SK-N-SH (cell line): ENCODE data around the gene RASA4B. TPM values are rescaled to one million over a fixed set of nuclear protein-coding genes. Genes with fewer than 3 reads are reported as not detected.

Experiments used
- CTCF ChIA-PET: fragments of 300-600, 350-600 bp; formaldehyde crosslinking; extraction: SDS; loops from one replicate; lab custom pipeline; 2021; lab: Yijun Ruan, JAX
- POLR2A ChIA-PET: fragments of 350-600 bp; sonication (Branson Sonifier 250); formaldehyde crosslinking; extraction: SDS; loops from one replicate; lab custom pipeline; 2020; ENCODE audit warnings: antibody characterized with exemption, inconsistent platforms; lab: Yijun Ruan, JAX
- DNase-seq: peaks from one replicate; pipeline ENCODE4 v3.0.0; 2012
- H2AFZ ChIP-seq: fragments of 200-600 bp; sonication (generic); 2 replicates; pipeline ENCODE4 v1.8.1; 2016; ENCODE audit warnings: antibody characterized with exemption, mild to moderate bottlenecking, low read depth
- H3F3A ChIP-seq: fragments of 200-600 bp; sonication (generic); replicated peaks from 2 replicates; pipeline ENCODE3; 2016; ENCODE audit warnings: antibody characterized with exemption, mild to moderate bottlenecking; ENCODE audit not compliant: insufficient read depth
- H3K27ac ChIP-seq, 2 experiments: fragments of 200-500 bp in 1 of 2; fragments of 200-600 bp in 1 of 2; sonication (Bioruptor generic) in 1 of 2; sonication (generic), shearing (Covaris generic) in 1 of 2; 2 replicates each; pipeline versions ENCODE4 v1.5.1 to v1.6.1; 2014 to 2016; ENCODE audit warnings: low read depth in 2 of 2, inconsistent platforms in 1 of 2, low read length in 1 of 2, mild to moderate bottlenecking in 1 of 2, mixed read lengths in 1 of 2
- H3K27me3 ChIP-seq: fragments of 200-600 bp; sonication (generic), shearing (Covaris generic); 2 replicates; pipeline ENCODE4 v1.6.1; 2016; ENCODE audit warnings: mixed run types; ENCODE audit not compliant: insufficient read depth
- H3K36me3 ChIP-seq, 2 experiments: fragments of 200-500 bp in 1 of 2; fragments of 200-600 bp in 1 of 2; sonication (Bioruptor generic) in 1 of 2; sonication (generic) in 1 of 2; replicated peaks in 1 of 2; 2 replicates each; pipeline versions ENCODE3 to v1.5.1; 2014 to 2016; ENCODE audit warnings: low read length in 1 of 2, mild to moderate bottlenecking in 1 of 2; ENCODE audit not compliant: insufficient read depth in 2 of 2, control insufficient read depth in 1 of 2
- H3K4me1 ChIP-seq, 2 experiments: fragments of 200-500 bp in 1 of 2; fragments of 200-600 bp in 1 of 2; sonication (Bioruptor generic) in 1 of 2; sonication (generic), shearing (Covaris generic) in 1 of 2; 2 replicates each; pipeline versions ENCODE4 v1.5.1 to v1.6.1; 2014 to 2016; ENCODE audit warnings: low read depth in 1 of 2, low read length in 1 of 2, mixed run types in 1 of 2; ENCODE audit not compliant: insufficient read depth in 2 of 2, control insufficient read depth in 1 of 2
- H3K4me2 ChIP-seq: fragments of 200-600 bp; sonication (generic), shearing (Covaris generic); 2 replicates; pipeline ENCODE4 v1.6.1; 2017; ENCODE audit warnings: mixed run types
- H3K4me3 ChIP-seq, 2 experiments: fragments of 200-500 bp in 1 of 2; fragments of 200-600 bp in 1 of 2; sonication (Bioruptor generic) in 1 of 2; sonication (generic), shearing (Covaris generic) in 1 of 2; 2 replicates each; pipeline versions ENCODE4 v1.5.1 to v1.8.1; 2014 to 2016; ENCODE audit warnings: low read depth in 2 of 2, inconsistent platforms in 1 of 2, low read length in 1 of 2, mild to moderate bottlenecking in 1 of 2, mixed read lengths in 1 of 2, moderate library complexity in 1 of 2
- H3K79me2 ChIP-seq: fragments of 200-600 bp; sonication (generic); 2 replicates; pipeline ENCODE4 v1.8.1; 2017; ENCODE audit warnings: mild to moderate bottlenecking; ENCODE audit not compliant: insufficient read depth
- H3K9ac ChIP-seq: fragments of 200-600 bp; sonication (generic); 2 replicates; pipeline ENCODE4 v1.6.1; 2017; ENCODE audit warnings: mixed run types
- H3K9me2 ChIP-seq: fragments of 200-600 bp; sonication (generic); 2 replicates; pipeline ENCODE4 v1.6.1; 2017; ENCODE audit warnings: mixed run types
- H3K9me3 ChIP-seq: fragments of 200-600 bp; sonication (generic); 2 replicates; pipeline ENCODE4 v1.6.1; 2017; ENCODE audit warnings: mixed run types, mild to moderate bottlenecking, moderate library complexity
- H4K20me1 ChIP-seq: fragments of 200-600 bp; sonication (generic); 2 replicates; pipeline ENCODE4 v1.6.1; 2017; ENCODE audit warnings: mild to moderate bottlenecking, mixed run types; ENCODE audit not compliant: insufficient read depth
- ELF1 ChIP-seq: IDR thresholded peaks from 2 replicates; pipeline ENCODE4 v1.4.0; 2012
- EP300 ChIP-seq, 2 experiments: IDR thresholded peaks; 2 replicates each; pipeline versions ENCODE4 v1.4.0 to v1.6.1; 2012; ENCODE audit warnings: borderline replicate concordance in 1 of 2, low read depth in 1 of 2, low read length in 1 of 2
- FOSL2 ChIP-seq: IDR thresholded peaks from 2 replicates; pipeline ENCODE4 v1.4.0; 2012; ENCODE audit warnings: low read depth, mild to moderate bottlenecking, moderate library complexity, borderline replicate concordance
- FOXJ3 ChIP-seq: sonication (generic); formaldehyde crosslinking; IDR thresholded peaks from 2 replicates; pipeline ENCODE4 v1.5.1; 2020; ENCODE audit warnings: mild to moderate bottlenecking, missing genetic modification reagents
- FOXM1 ChIP-seq: IDR thresholded peaks from 2 replicates; pipeline ENCODE4 v1.4.0; 2012; ENCODE audit warnings: low read depth, mild to moderate bottlenecking
- MEF2A ChIP-seq: IDR thresholded peaks from 2 replicates; pipeline ENCODE4 v1.4.0; 2012; ENCODE audit warnings: low read depth, borderline replicate concordance
- MXI1 ChIP-seq: IDR thresholded peaks from 2 replicates; pipeline ENCODE4 v1.6.1; 2012; ENCODE audit warnings: mild to moderate bottlenecking, low read depth, low read length, improper control_type of control experiment
- POLR2AphosphoS5 ChIP-seq: IDR thresholded peaks from 2 replicates; pipeline ENCODE4 v1.6.1; 2012; ENCODE audit warnings: low read depth, low read length
- TAF1 ChIP-seq: IDR thresholded peaks from 2 replicates; pipeline ENCODE4 v1.6.1; 2012; ENCODE audit warnings: low read depth, mild to moderate bottlenecking, low read length, moderate library complexity, borderline replicate concordance
- TEAD4 ChIP-seq: IDR thresholded peaks from 2 replicates; pipeline ENCODE4 v1.4.0; 2012; ENCODE audit warnings: mild to moderate bottlenecking, borderline replicate concordance; ENCODE audit not compliant: insufficient read depth
- WGBS: methylation state at CpG from one replicate; pipeline ENCODE4 v1.1.6; 2017; ENCODE audit warnings: low lambda C conversion rate; 5-methylcytosine and 5-hydroxymethylcytosine counted together
- polyA plus RNA-seq, 3 experiments: library from polyadenylated mRNA; depleted of rRNA; stranded (reverse); fragments of >200 nt; gene quantifications; 2 replicates each; pipeline ENCODE4 v1.2.3, GENCODE V29; 2012
- TF ChIP-seq, protein P1 (sequence below): fragments of 150-350 bp; IDR thresholded peaks from 2 replicates; pipeline ENCODE4 v1.6.1; 2017; ENCODE audit warnings: antibody characterized with exemption, low read length, low read depth, borderline replicate concordance
- TF ChIP-seq, protein P2 (sequence below): IDR thresholded peaks from 2 replicates; pipeline ENCODE4 v1.4.0; 2012; ENCODE audit warnings: low read depth, borderline replicate concordance
- TF ChIP-seq, protein P3 (sequence below): IDR thresholded peaks from 2 replicates; pipeline ENCODE4 v1.4.0; 2012; ENCODE audit warnings: low read depth

RASA4B gene
- polyA plus RNA-seq, 1 of the 3 experiments (the other 2 are of a cell fraction): 19.5 TPM

DNA sequence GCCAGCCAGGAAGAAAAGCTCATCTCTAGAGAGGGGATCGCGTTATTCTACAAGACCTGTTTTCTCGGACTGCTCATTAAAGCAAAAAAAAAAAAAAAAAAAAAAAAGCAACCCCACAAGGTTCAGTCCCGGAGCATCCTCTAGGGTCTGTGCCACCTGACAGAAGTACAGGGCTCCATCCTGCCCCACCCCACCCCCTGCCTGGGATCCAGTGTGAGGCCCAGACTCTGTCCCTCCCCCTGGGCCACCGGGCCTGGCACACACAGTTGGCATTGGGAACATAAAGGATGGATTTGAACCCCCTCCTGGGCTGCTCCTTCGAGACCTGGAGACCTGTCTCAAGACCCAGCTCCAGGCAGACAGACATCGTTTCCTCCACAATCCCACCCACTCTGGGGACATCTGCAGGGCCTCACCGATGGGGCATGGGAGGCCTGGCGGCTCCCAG lies 83.5 kb downstream of the RASA4B start:
- 24% methylated on average over 9 of the region's 9 CpGs for WGBS
- Histone ChIP-seq H3K4me1 (peaks cover 8 to 11% of the 10 kb centered on the region in 2 experiments; a peak in 3 of 4 replicates), H3K4me2 (peak overlapping the region; percentile 93), H3K4me3 (peak overlapping the region; percentile 63 to 94), H3K79me2 (peaks cover 51% of the 10 kb centered on the region), H3K27ac (peak overlapping the region; percentile 60 to 71; a peak in 3 of 4 replicates), H2AFZ (peak overlapping the region; percentile 92), H3K27me3 (no peaks in the 10 kb centered on the region), H3K9me3 (no peaks in the 10 kb centered on the region), H3F3A (peaks cover 12% of the 10 kb centered on the region), H3K9me2 (no peaks in the 10 kb centered on the region), H3K36me3 (peaks cover 0 to 21% of the 10 kb centered on the region in 2 experiments), H4K20me1 (no peaks in the 10 kb centered on the region), H3K9ac (peak overlapping the region; percentile 92)
- POLR2A ChIA-PET: no interaction called here
- CTCF ChIA-PET: interaction anchor here (0.7 to 2.5 kb wide), 4 partner anchors 17 to 36 kb away, joined by 3 to 12 read pairs (median 4); no protein-coding TSS in a partner anchor
- DNase-seq: peak; percentile 75
- no peak for TF ChIP-seq ELF1

DNA sequence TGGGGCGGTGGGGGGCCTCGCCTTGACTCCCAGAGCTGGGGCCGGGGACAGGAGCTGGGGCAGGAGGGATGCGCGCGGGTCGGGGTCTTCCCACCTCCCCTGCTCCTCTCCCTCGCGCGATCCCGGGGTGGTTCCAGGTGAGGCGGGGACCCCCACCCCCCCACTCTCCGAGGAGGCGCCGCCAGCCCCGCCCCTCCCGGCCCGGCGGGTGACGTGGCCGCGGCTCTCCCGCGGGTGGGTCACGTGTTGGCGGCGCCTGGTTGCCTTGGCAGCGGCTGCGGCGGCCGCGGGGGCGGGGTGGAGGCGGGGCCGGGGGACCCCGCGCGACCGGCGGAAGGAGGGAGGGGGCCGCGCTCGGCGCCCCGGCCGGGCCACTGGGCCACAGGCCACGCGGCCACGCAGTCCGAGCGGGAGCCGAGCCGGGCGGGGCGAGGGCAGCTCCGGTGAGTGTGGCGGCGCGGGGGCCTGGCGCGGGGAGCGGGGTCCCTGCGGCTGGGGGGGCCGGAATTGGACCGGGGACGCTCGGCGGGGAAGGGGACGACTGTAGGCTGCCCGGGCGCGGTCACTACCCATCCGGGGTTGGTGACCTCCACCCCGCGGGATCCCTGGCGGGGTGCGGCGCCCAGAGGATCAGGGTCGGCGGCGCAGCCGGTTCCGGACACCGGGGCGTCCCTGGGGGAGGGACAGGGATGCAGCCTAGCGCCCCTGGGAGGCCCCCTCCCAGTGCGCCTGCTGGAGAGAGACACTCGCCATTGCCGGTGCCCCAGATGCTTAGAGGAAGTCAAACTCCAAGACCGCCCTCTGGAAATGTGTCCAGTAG lies 84.1 kb downstream of the RASA4B start, which contains the start of gene ORAI2:
Gene ORAI2 (plus strand): TSS at position 357 of the 820 bp plus-strand sequence. CDS start 5,382 bp downstream, outside the sequence.
- H3K4me3 ChIP-seq: peak within 1 kb of the TSS; percentile 63 to 94
- ChIA-PET CTCF (interaction anchor here (0.7 to 2.5 kb wide), 7 partner anchors 17 to 35 kb away, joined by 3 to 12 read pairs (median 4); no protein-coding TSS in a partner anchor), POLR2A (interaction anchor here (1.3 kb wide), 1 partner anchor 8 kb away, joined by 4 read pairs; no protein-coding TSS in a partner anchor)
- H4K20me1 ChIP-seq: no peaks in the 10 kb centered on the region
- no peaks in the 10 kb centered on the region for H3K27me3 ChIP-seq
- WGBS: 0% methylated on average over 19 of the region's 90 CpGs
- DNase-seq: peak; percentile 100
- TF ChIP-seq TAF1: peak; percentile 40; the same call in 1 of the 2 replicates
- TF ChIP-seq TEAD4: no peak
- no peak for TF ChIP-seq EP300 (IDR thresholded peaks at IDR 0.05; ENCODE audit: borderline replicate concordance in 1 of 2, low read depth in 1 of 2, low read length in 1 of 2)
- TF ChIP-seq, protein P1, sequence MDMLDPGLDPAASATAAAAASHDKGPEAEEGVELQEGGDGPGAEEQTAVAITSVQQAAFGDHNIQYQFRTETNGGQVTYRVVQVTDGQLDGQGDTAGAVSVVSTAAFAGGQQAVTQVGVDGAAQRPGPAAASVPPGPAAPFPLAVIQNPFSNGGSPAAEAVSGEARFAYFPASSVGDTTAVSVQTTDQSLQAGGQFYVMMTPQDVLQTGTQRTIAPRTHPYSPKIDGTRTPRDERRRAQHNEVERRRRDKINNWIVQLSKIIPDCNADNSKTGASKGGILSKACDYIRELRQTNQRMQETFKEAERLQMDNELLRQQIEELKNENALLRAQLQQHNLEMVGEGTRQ: peak; percentile 81; the same call in 1 of the 2 replicates
- TF ChIP-seq, protein P2, sequence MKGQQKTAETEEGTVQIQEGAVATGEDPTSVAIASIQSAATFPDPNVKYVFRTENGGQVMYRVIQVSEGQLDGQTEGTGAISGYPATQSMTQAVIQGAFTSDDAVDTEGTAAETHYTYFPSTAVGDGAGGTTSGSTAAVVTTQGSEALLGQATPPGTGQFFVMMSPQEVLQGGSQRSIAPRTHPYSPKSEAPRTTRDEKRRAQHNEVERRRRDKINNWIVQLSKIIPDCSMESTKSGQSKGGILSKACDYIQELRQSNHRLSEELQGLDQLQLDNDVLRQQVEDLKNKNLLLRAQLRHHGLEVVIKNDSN: peak; percentile 94
- TF ChIP-seq FOXJ3 (CRISPR knock-in tag): no peak
- no peak for TF ChIP-seq MEF2A
- TF ChIP-seq, protein P3, sequence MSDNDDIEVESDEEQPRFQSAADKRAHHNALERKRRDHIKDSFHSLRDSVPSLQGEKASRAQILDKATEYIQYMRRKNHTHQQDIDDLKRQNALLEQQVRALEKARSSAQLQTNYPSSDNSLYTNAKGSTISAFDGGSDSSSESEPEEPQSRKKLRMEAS: peak; percentile 48
- no peak for TF ChIP-seq FOXM1
- TF ChIP-seq MXI1: peak; percentile 81
- TF ChIP-seq FOSL2: no peak
- TF ChIP-seq POLR2AphosphoS5: peak; percentile 20; the same call in 1 of the 2 replicates
- no peaks in the 10 kb centered on the region for H3K9me3 ChIP-seq
- peak within 1 kb of the TSS; percentile 95 for H2AFZ ChIP-seq
- peaks cover 8 to 11% of the 10 kb centered on the region in 2 experiments; a peak in 2 of 4 replicates for H3K4me1 ChIP-seq
- H3K79me2 ChIP-seq: peaks cover 48% of the 10 kb centered on the region
- peak within 1 kb of the TSS; percentile 60 to 74; a peak in 3 of 4 replicates for H3K27ac ChIP-seq
- peaks cover 13% of the 10 kb centered on the region for H3F3A ChIP-seq
- no peaks in the 10 kb centered on the region for H3K9me2 ChIP-seq
- H3K36me3 ChIP-seq: peaks cover 0 to 19% of the 10 kb centered on the region in 2 experiments
- peak within 1 kb of the TSS; percentile 92 for H3K9ac ChIP-seq
- H3K4me2 ChIP-seq: peak within 1 kb of the TSS; percentile 95

Other genes with a start within 250 kb of the RASA4B start
- 3.8 and 4.7 TPM in 2 replicates for gene SH2B2, start 230.9 kb downstream of the RASA4B start, polyA plus RNA-seq (2012; rRNA removed)
- not detected in 2 replicates for gene SPDYE6, start 161.3 kb downstream of the RASA4B start, polyA plus RNA-seq (2012; rRNA removed)
- gene PRKRIP1, start 121.4 kb downstream of the RASA4B start, polyA plus RNA-seq (2012; rRNA removed): 41.2 and 55.0 TPM in 2 replicates
- 78.7 and 85.8 TPM in 2 replicates for gene ORAI2, start 84.2 kb downstream of the RASA4B start, polyA plus RNA-seq (2012; rRNA removed)
- 13.7 and 18.1 TPM in 2 replicates for gene ALKBH4, start 52.9 kb downstream of the RASA4B start, polyA plus RNA-seq (2012; rRNA removed)
- gene LRWD1, start 52.8 kb downstream of the RASA4B start, polyA plus RNA-seq (2012; rRNA removed): 44.9 and 53.2 TPM in 2 replicates
- 290 and 299 TPM in 2 replicates for gene POLR2J, start 38.9 kb downstream of the RASA4B start, polyA plus RNA-seq (2012; rRNA removed)
- 6.4 and 10.4 TPM in 2 replicates for gene UPK3BL2, start 25.9 kb upstream of the RASA4B start, polyA plus RNA-seq (2012; rRNA removed)
- gene SPDYE2, start 33.4 kb upstream of the RASA4B start, polyA plus RNA-seq (2012; rRNA removed): not detected in 2 replicates
- 47.8 and 57.6 TPM in 2 replicates for gene POLR2J3, start 54.8 kb upstream of the RASA4B start, polyA plus RNA-seq (2012; rRNA removed)
- 29.2 and 31.7 TPM in 2 replicates for gene RASA4, start 99.0 kb upstream of the RASA4B start, polyA plus RNA-seq (2012; rRNA removed)
- 16.5 and 20.6 TPM in 2 replicates for gene UPK3BL1, start 125.0 kb upstream of the RASA4B start, polyA plus RNA-seq (2012; rRNA removed)
- not detected in 2 replicates for gene SPDYE2B, start 132.5 kb upstream of the RASA4B start, polyA plus RNA-seq (2012; rRNA removed)
- gene POLR2J2, start 153.9 kb upstream of the RASA4B start, polyA plus RNA-seq (2012; rRNA removed): 3.5 and 4.8 TPM in 2 replicates
- 12.8 and 17.0 TPM in 2 replicates for gene FAM185A, start 231.2 kb upstream of the RASA4B start, polyA plus RNA-seq (2012; rRNA removed)